ENCODE data around the gene SH3RF2.

SH3RF2 gene

GRCh38 chr5:145979270-145980223, 43.2 kb downstream of the SH3RF2 start:
- TF ChIP-seq CTCF (IDR thresholded peaks at IDR 0.05): no peak
- Histone ChIP-seq H3K4me1 (peaks cover 0 to 30% (median 24%) of the 10 kb centered on the region in 4 donors), H3K9me3 (no peaks in the 10 kb centered on the region), H3K4me3 (no peak overlapping the region), H3K27me3 (no peaks in the 10 kb centered on the region), H3K36me3 (no peaks in the 10 kb centered on the region), H3K27ac (no peak overlapping the region)
- no peak for DNase-seq
- intact Hi-C loops (cut with DNase I; ENCODE audit: low total_unique reads): no loop called here

GRCh38 chr5:145980259-145980658, 43.9 kb downstream of the SH3RF2 start:
- TF ChIP-seq CTCF (IDR thresholded peaks at IDR 0.05): no peak
- no peaks in the 10 kb centered on the region for H3K9me3 ChIP-seq
- no peaks in the 10 kb centered on the region for H3K36me3 ChIP-seq
- DNase-seq: no peak
- H3K4me3 ChIP-seq: no peak overlapping the region
- H3K27ac ChIP-seq: no peak overlapping the region
- intact Hi-C loops (cut with DNase I; ENCODE audit: low total_unique reads): no loop called here
- H3K27me3 ChIP-seq: no peaks in the 10 kb centered on the region
- H3K4me1 ChIP-seq: peaks cover 0 to 23% (median 18%) of the 10 kb centered on the region in 4 donors

GRCh38 chr5:145980718-145981117, 44.3 kb downstream of the SH3RF2 start:
- Histone ChIP-seq H3K4me3 (no peak overlapping the region), H3K36me3 (no peaks in the 10 kb centered on the region), H3K9me3 (no peaks in the 10 kb centered on the region), H3K27me3 (no peaks in the 10 kb centered on the region), H3K27ac (no peak overlapping the region), H3K4me1 (peaks cover 0 to 19% (median 13%) of the 10 kb centered on the region in 4 donors)
- no peak for TF ChIP-seq CTCF (IDR thresholded peaks at IDR 0.05)
- no peak for DNase-seq
- intact Hi-C loops (cut with DNase I; ENCODE audit: low total_unique reads): no loop called here

GRCh38 chr5:145981589-145982571, 45.5 kb downstream of the SH3RF2 start:
- no peaks in the 10 kb centered on the region for H3K9me3 ChIP-seq
- intact Hi-C loops (cut with DNase I; ENCODE audit: low total_unique reads): no loop called here
- H3K27me3 ChIP-seq: no peaks in the 10 kb centered on the region
- H3K4me3 ChIP-seq: no peak overlapping the region
- H3K4me1 ChIP-seq: peaks cover 0 to 8% (median 3%) of the 10 kb centered on the region in 4 donors
- H3K27ac ChIP-seq: no peak overlapping the region
- TF ChIP-seq CTCF (IDR thresholded peaks at IDR 0.05): no peak
- no peak for DNase-seq
- no peaks in the 10 kb centered on the region for H3K36me3 ChIP-seq

- Histone ChIP-seq H3K9me3 (no peaks in the 10 kb centered on the region), H3K27me3 (no peaks in the 10 kb centered on the region), H3K36me3 (no peaks in the 10 kb centered on the region), H3K4me3 (no peak overlapping the region), H3K4me1 (peaks cover 0 to 8% (median 0%) of the 10 kb centered on the region in 4 donors), H3K27ac (no peak overlapping the region)
- intact Hi-C loops (cut with DNase I; ENCODE audit: low total_unique reads): no loop called here
- DNase-seq: no peak
- TF ChIP-seq CTCF (IDR thresholded peaks at IDR 0.05): no peak
Measured at GRCh38 chr5:145982572-145983318, 46.4 kb downstream of the SH3RF2 start.
